HUES64 (cell line): ENCODE results near the gene PRR35.
A peak's percentile ranks its signal among the peaks of the same experiment; 100 is the strongest.

Experiments used
- H3K27ac ChIP-seq: 2 replicates; pipeline ENCODE4 v1.7.0; 2013; ENCODE audit warnings: low read depth, low read length, inconsistent platforms
- H3K27me3 ChIP-seq: 2 replicates; pipeline ENCODE4 v1.6.1; 2013; ENCODE audit warnings: mild to moderate bottlenecking, low read length; ENCODE audit not compliant: insufficient read depth
- H3K36me3 ChIP-seq: 2 replicates; pipeline ENCODE4 v1.6.1; 2013; ENCODE audit warnings: mild to moderate bottlenecking, low read length; ENCODE audit not compliant: insufficient read depth
- H3K4me1 ChIP-seq: 2 replicates; pipeline ENCODE4 v1.6.1; 2013; ENCODE audit warnings: mild to moderate bottlenecking, low read length, moderate library complexity; ENCODE audit not compliant: insufficient read depth
- H3K4me3 ChIP-seq: 2 replicates; pipeline ENCODE4 v1.5.1; 2013; ENCODE audit warnings: mild to moderate bottlenecking, low read length, moderate library complexity
- H3K9ac ChIP-seq: 2 replicates; pipeline ENCODE4 v1.6.1; 2013; ENCODE audit warnings: mild to moderate bottlenecking, low read depth, low read length
- H3K9me3 ChIP-seq: 2 replicates; pipeline ENCODE4 v1.6.1; 2013; ENCODE audit warnings: low read depth, low read length; ENCODE audit not compliant: insufficient read depth
- WGBS: fragments of 150-250, 120-280 bp; methylation state at CpG from one replicate; pipeline ENCODE4 v1.1.7; 2013; ENCODE audit warnings: missing lambda C conversion rate; 5-methylcytosine and 5-hydroxymethylcytosine counted together

Gene PRR35

DNA sequence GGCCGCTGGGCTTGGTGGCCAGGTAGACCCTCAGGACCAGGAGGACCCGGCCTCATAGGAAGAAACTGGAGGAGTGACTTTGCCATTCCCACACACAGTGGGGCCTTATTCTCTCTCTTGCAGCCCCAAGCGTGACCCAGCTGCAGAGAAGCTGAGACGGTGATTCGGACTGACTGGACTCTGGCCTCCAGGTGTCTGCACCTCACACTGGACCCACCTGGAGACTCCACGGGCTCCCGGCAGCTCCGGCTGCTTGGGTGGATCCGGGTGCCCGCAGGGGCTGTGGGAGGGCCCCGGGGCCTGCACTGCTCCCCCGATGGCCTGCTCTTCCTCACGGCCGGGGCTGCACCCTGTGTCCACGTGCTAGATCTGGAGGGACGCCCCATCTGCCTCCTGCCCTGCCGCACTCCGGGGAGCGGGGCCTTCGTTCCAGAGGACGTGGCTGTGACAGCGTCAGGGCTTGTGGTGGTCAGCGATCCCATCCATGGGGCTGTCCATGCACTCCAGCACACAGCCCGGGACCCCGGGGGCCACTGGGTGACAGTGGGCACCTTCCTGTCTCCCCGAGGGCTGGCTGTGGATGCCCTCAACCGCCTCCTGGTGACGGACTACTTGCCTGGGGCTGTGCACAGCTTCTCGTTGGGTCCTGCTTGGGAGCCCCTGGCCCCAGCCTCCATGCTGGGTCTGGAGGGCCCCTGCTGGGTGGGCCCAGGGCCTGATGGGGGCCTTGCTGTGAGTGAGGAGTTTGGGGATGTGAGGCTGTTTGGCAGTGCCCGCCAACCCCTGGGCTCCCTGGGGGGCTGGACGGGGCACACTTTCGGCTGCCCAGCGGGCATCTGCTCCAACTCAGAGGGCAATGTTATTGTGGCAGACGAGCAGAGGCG lies 7.4 kb downstream of the PRR35 start:
- Histone ChIP-seq H3K9me3 (no peaks in the 10 kb centered on the region), H3K36me3 (peaks cover 5% of the 10 kb centered on the region; the same call in 1 of the 2 replicates), H3K9ac (peak overlapping the region; percentile 31; the same call in 1 of the 2 replicates), H3K27ac (0 out of 2 replicates have a peak overlapping the region, but pooled peaks have one; percentile 30), H3K4me3 (no peak overlapping the region), H3K27me3 (no peaks in the 10 kb centered on the region), H3K4me1 (peaks cover 20% of the 10 kb centered on the region)
- 95% methylated on average over 35 of the region's 35 CpGs for WGBS

DNA sequence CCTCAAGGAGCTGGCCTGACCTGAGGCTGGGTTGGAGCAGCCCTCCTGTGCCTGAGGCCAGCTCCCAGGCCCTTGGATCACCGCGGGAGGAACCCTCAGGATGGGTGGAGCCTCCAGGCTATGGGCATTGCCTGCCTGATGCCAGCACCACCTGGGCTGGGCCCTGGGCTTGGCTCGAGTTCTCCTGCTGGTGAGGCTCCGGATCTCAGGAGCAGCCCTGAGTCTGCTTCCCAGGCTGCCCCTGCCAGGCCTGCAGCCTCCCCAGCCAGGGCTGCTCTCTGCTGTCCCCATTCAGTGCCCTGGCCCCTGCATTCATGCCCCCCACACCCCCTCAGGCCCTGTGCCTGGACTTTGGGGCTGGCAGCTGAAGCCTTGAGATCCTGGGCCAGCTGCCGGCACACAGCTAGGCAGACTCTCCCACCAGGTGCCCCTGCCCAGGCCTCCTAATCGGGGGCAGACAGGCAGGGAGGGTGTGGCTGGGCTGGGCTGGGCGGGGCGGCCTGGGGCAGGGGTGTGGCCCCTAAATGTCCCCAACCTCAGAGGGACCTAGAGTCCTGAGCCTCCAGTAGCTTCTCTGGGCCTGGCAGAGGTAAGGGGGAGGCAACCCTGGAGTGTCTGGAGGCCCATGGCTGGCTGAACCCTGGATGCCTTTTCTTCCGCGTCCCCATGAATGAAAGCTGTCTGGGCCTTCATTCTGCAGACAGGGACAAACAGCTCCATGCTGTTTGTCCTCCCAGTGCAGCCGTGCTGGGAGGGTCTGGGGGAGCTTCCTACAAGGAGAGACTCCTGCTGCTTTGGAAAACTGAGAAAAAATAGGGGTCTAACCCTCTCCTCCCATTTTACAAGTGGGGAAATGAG lies 8.4 kb downstream of the PRR35 start:
- WGBS, result 75% methylated on average over 11 of the region's 11 CpGs
- Histone ChIP-seq H3K27me3 (no peaks in the 10 kb centered on the region), H3K9me3 (no peaks in the 10 kb centered on the region), H3K4me1 (peaks cover 20% of the 10 kb centered on the region), H3K27ac (no peak overlapping the region), H3K4me3 (peak overlapping the region; percentile 92), H3K36me3 (peaks cover 5% of the 10 kb centered on the region; the same call in 1 of the 2 replicates), H3K9ac (peak overlapping the region; percentile 82; the same call in 1 of the 2 replicates)

DNA sequence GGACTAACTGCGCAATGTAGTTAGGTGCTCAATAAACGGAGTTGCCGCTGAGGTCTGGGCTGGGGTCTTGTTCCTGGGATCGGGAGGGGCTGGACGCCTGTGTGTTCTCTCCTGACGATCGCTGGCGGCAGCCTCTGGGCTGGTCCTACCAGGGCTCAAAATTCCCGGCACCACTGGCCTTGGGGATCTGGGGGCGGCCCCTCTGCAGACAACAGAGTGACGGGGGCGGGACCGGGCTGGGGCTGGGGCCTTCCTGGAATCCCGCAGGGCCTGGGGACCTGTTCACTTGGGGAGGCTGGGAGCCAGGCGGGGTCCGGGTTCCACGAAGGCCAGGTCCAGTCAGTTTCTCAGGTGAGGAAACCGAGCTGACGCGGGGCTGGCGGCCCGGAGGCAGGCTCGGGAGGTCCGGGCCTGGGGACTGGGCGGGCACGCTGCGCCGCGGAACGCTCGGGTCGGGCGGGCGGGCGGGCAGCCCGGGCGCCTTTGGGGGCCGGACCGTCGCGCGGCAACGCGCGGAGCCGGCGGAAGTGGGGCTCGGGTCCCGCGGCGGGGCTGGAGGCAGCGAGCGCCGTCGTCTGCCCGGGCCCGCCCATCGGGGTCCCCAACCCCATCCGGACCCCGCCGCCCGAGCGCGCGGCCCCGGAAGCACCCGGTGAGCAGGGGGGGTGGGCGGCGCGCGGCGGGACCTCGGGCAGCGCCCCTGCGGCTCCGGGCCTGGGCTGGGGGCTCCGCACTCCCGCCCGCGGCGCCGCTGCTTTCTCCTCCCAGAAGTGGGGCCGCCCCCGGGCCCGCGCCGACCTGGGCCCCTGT lies 9.5 kb downstream of the PRR35 start, which contains the start of gene PIGQ:
Gene PIGQ, plus strand, starts transcription at position 524 of the 810 bp plus-strand sequence. CDS start 4,107 bp downstream, outside the sequence.
- Histone ChIP-seq H3K4me1 (peaks cover 20% of the 10 kb centered on the region), H3K4me3 (peak within 1 kb of the TSS; percentile 92), H3K9me3 (no peaks in the 10 kb centered on the region), H3K9ac (peak within 1 kb of the TSS; percentile 85), H3K27ac (peak within 1 kb of the TSS; percentile 79), H3K27me3 (no peaks in the 10 kb centered on the region), H3K36me3 (peaks cover 9% of the 10 kb centered on the region)
- 1% methylated on average over 87 of the region's 87 CpGs for WGBS

DNA sequence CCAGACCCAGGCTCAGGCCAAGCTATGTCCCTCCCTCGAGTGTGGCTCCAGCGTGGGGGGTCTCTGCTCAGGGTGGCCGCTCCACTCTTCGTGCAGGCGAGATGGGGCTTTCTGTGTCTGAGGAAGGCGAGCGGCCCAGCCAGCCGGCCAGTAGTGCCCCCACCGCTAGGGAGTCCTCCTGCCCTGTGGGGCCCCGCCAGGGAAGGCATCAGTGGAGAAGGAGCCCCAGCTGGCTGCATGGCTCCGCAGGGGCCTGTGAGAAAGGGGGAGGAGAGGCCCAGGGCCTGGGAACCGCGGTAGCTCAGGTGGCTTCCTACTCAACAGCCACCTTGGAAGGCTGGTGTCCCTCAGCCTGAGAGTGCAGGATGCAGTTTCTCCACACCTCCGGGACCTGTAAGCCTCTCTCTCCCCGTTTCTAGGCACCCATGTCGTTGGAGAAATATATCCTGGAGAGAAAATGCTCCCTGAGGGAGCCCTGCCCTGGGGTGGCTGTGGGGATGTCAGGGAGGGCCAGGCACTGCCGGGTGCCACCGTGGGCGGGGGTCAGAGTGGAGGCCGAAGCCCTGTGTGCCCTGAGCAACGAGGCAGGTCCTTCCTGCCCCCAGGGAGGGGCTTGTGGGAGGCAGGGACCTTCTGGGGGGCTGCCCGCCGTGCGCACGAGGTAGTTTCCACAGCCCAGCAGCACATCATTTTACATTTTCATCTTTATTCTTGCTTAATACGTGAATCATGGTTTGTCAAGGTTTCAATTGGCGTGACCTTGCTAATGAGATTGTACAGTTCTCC lies 12.9 kb downstream of the PRR35 start:
- H3K27ac ChIP-seq, result no peak overlapping the region
- no peak overlapping the region for H3K9ac ChIP-seq
- WGBS, result 86% methylated on average over 27 of the region's 27 CpGs
- H3K36me3 ChIP-seq, result peaks cover 23% of the 10 kb centered on the region
- H3K4me3 ChIP-seq, result no peak overlapping the region
- H3K9me3 ChIP-seq, result no peaks in the 10 kb centered on the region
- no peaks in the 10 kb centered on the region for H3K27me3 ChIP-seq
- H3K4me1 ChIP-seq, result peaks cover 6% of the 10 kb centered on the region; the same call in 1 of the 2 replicates

DNA sequence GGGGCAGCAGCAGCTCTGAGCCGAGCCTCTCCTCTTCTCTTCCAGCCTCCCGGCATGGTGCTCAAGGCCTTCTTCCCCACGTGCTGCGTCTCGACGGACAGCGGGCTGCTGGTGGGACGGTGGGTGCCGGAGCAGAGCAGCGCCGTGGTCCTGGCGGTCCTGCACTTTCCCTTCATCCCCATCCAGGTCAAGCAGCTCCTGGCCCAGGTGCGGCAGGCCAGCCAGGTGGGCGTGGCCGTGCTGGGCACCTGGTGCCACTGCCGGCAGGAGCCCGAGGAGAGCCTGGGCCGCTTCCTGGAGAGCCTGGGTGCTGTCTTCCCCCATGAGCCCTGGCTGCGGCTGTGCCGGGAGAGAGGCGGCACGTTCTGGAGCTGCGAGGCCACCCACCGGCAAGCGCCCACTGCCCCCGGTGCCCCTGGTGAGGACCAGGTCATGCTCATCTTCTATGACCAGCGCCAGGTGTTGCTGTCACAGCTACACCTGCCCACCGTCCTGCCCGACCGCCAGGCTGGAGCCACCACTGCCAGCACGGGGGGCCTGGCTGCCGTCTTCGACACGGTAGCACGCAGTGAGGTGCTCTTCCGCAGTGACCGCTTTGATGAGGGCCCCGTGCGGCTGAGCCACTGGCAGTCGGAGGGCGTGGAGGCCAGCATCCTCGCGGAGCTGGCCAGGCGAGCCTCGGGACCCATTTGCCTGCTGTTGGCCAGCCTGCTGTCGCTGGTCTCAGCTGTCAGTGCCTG lies 14.0 kb downstream of the PRR35 start:
- 0 out of 2 replicates have a peak, but pooled peaks cover 2% of the 10 kb centered on the region for H3K4me1 ChIP-seq
- WGBS, result 96% methylated on average over 46 of the region's 46 CpGs
- H3K9me3 ChIP-seq, result no peaks in the 10 kb centered on the region
- H3K27me3 ChIP-seq, result no peaks in the 10 kb centered on the region
- H3K27ac ChIP-seq, result no peak overlapping the region
- no peak overlapping the region for H3K9ac ChIP-seq
- peaks cover 23% of the 10 kb centered on the region for H3K36me3 ChIP-seq
- H3K4me3 ChIP-seq, result no peak overlapping the region

DNA sequence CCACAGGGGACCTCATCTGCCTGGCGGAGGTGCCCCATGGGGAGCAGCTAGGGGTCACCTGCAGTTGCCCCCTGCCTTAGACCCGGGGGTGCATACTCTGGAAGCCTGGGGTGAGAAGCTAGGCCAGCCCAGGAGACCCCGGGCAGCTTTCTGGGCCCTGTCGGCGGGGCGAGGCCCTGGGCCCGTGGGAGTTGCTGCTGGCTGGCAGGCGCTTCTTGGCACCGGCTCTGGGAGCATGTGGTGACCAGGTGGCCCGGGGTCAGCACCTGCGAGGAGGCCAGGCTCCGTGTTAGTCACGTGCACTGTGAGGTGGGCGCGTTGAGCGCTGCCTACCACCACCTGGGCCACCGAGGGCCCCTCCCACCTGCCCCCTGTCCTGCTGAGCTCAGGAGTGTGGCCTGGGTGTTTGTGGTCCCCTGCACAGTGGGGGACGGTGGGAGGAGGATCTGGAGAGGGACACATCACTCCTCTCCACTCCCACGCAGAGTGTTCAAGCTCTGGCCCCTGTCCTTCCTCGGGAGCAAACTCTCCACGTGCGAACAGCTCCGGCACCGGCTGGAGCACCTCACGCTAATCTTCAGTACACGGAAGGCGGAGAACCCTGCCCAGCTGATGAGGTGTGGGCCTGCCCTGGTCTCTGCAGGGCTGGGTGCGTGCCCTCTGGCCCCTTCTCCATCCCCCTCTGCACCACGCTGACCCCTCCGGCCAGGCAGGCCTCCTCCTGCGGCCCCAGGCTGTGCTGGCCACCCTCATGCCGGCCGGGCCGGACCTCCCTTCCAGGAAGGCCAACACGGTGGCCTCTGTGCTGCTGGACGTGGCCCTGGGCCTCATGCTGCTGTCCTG lies 15.4 kb downstream of the PRR35 start:
- Histone ChIP-seq H3K9ac (no peak overlapping the region), H3K27me3 (no peaks in the 10 kb centered on the region), H3K27ac (no peak overlapping the region), H3K36me3 (peaks cover 23% of the 10 kb centered on the region), H3K9me3 (no peaks in the 10 kb centered on the region), H3K4me3 (no peak overlapping the region), H3K4me1 (no peaks in the 10 kb centered on the region)
- WGBS, result 93% methylated on average over 36 of the region's 36 CpGs

DNA sequence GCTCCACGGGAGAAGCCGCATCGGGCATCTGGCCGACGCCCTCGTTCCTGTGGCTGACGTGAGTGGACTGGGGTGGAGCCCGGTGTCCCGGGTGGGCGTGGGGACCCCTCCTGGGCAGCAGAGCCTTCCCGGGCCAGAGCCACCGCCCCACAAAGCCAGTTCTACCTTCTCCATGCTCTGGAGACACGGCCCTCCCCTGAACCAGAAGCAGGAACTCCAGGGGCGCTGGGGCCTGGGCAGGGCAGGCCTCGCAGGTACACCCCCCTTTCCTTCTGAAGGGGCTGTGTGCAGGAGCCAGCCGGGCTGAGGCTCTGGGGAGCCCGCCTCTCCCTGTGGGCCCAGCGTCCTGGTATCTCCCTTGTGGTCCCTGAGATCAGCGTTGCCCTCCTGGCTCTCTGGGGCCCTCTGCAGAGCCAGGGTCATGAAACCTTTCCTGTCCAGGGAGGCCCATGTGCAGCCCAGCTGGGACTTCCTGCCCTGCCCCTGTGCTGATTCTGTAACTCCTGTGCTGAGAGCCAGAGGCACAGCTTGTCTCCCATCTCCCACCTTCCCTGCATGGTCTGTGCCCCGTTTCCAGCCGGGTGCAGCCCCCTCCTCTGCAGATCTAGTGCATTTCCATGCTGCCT lies 16.1 kb downstream of the PRR35 start:
- Histone ChIP-seq H3K4me3 (no peak overlapping the region), H3K36me3 (peaks cover 23% of the 10 kb centered on the region), H3K4me1 (no peaks in the 10 kb centered on the region), H3K27ac (no peak overlapping the region), H3K9me3 (no peaks in the 10 kb centered on the region), H3K27me3 (no peaks in the 10 kb centered on the region), H3K9ac (no peak overlapping the region)
- WGBS, result 93% methylated on average over 21 of the region's 21 CpGs

DNA sequence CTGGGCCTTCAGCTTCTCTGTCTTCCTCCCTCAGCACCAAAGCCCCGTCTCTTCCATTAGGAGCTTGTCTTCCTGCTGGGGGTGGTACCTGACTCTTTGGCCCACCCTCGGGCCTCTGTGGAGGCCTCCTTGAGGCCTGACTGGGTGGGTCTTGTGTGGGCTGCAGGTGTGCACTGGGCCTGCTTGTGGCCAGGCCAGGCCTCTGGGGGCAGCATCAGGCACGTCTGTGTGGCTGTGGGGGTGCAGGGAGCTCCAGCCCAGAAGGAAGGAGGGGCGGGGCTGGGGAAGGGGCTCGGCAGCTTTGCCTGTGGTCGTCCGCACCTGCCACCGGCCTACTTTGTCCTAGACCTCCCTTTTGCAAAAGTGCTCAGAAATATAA lies 16.6 kb downstream of the PRR35 start:
- Histone ChIP-seq H3K4me1 (no peaks in the 10 kb centered on the region), H3K4me3 (no peak overlapping the region), H3K9me3 (no peaks in the 10 kb centered on the region)

DNA sequence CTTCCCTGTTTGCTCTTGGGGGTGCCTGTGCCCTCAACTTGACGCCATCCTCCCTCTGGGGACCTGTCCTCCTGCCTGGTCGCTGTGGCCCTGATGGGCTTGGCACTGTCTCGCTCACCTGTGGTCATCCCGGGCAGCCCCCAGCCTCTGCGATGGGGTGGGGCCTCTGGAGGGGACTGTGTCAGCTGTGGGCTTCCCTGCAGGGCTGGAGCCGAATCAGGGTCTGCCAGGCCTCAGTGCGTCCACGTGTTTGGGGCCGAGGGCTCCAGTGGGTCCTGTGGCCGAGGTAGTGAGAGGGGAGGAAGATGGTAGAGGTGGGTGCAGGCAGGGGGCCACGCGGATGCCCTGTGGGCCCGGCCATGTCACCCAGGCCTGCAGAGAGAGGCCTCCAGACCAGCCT lies 17.6 kb downstream of the PRR35 start:
- Histone ChIP-seq H3K4me3 (no peak overlapping the region), H3K4me1 (no peaks in the 10 kb centered on the region), H3K9me3 (no peaks in the 10 kb centered on the region), H3K27me3 (no peaks in the 10 kb centered on the region), H3K36me3 (peaks cover 19% of the 10 kb centered on the region), H3K27ac (no peak overlapping the region), H3K9ac (no peak overlapping the region)
- 95% methylated on average over 13 of the region's 13 CpGs for WGBS

More for the DNA sequence above, 16.6 kb downstream of the PRR35 start:
- no peak overlapping the region for H3K9ac ChIP-seq
- H3K36me3 ChIP-seq, result peaks cover 22% of the 10 kb centered on the region
- H3K27ac ChIP-seq, result no peak overlapping the region
- 47% methylated on average over 4 of the region's 8 CpGs for WGBS
- H3K27me3 ChIP-seq, result no peaks in the 10 kb centered on the region
